Memory B cell (primary cell): ENCODE results near the gene KDM2B.

Experiments
- ATAC-seq: fragments of 150-1000 bp; cut with Tn5 transposase; 2 replicates; pipeline ENCODE4 v1.10.0; 2021; ENCODE audit warnings: low read depth, mild to moderate bottlenecking, moderate library complexity
- DNase-seq, 2 donors: peaks; one replicate each; pipeline ENCODE4 v3.0.0; 2022; ENCODE audit warnings: low spot score in 2 of 2
- H3K27ac Mint-ChIP-seq: one replicate; pipeline ENCODE4 v1.8.0; 2022; ENCODE audit warnings: mild to moderate bottlenecking, moderate library complexity, mixed read lengths
- H3K27me3 Mint-ChIP-seq: one replicate; pipeline ENCODE4 v1.8.0; 2022; ENCODE audit warnings: mixed read lengths
- H3K36me3 Mint-ChIP-seq: one replicate; pipeline ENCODE4 v1.8.0; 2022; ENCODE audit warnings: mild to moderate bottlenecking, mixed read lengths
- H3K4me1 Mint-ChIP-seq: one replicate; pipeline ENCODE4 v1.8.0; 2022; ENCODE audit warnings: mixed read lengths
- H3K4me3 Mint-ChIP-seq: one replicate; pipeline ENCODE4 v1.8.0; 2022; ENCODE audit warnings: mild to moderate bottlenecking, moderate library complexity, mixed read lengths
- H3K9me3 Mint-ChIP-seq: one replicate; pipeline ENCODE4 v1.8.0; 2022; ENCODE audit warnings: mixed read lengths

KDM2B gene

DNA sequence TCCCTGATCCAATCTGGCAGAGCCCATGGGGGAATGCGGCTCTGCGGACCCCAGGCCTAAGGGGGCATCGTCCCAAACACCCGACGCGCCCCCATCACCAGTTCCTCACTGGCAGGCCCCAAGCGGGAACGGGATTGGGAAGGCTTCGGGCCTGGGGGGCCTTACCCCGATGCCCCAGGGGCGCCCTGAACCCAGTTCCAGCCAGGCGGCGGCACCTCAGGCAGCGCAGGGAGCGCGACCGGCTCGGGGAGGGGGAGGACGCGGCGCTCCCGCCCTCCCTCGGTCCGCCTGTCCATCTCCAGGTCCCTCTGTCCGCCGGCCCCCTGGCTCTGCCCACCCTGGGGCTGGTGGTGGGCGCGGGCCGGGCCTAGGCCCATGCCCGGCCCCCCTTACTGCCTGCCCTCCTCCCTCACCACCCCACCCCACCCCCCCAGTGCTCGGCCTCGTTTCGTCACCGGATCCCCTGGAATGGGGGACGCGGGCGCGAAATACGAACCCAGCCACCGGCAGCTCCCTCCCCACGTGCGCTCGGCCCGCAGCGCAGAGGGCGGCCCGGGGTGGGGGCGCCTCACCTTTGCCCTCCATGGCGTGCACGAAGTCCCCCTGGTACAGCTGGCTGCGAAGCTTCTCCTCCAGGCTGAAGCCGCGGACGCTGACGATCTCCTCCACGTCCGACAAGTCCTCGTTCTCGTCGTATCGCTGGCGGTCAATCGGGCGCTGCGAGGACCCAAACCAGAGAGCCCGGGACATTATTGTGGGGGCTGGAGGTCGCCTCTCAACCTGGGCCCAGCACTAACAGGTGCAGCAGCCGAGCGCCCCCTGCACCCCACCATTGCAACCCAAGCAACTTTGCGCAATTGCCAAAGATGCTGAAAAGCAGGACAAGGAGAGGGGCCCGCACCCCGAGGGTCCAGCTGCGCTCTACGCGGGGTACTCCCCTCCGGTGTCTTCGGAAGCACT is 2.3 kb downstream of the KDM2B start:
- ATAC-seq (peak; percentile 30), DNase-seq (peak in 1 of 2 donors; percentile 47)
- no peaks in the 10 kb centered on the region for H3K9me3 Mint-ChIP-seq
- H3K27me3 Mint-ChIP-seq, result no peaks in the 10 kb centered on the region
- peaks cover 4% of the 10 kb centered on the region for H3K36me3 Mint-ChIP-seq
- peak overlapping the region; percentile 95 for H3K27ac Mint-ChIP-seq
- peak overlapping the region; percentile 89 for H3K4me3 Mint-ChIP-seq
- H3K4me1 Mint-ChIP-seq, result peaks cover 21% of the 10 kb centered on the region

DNA sequence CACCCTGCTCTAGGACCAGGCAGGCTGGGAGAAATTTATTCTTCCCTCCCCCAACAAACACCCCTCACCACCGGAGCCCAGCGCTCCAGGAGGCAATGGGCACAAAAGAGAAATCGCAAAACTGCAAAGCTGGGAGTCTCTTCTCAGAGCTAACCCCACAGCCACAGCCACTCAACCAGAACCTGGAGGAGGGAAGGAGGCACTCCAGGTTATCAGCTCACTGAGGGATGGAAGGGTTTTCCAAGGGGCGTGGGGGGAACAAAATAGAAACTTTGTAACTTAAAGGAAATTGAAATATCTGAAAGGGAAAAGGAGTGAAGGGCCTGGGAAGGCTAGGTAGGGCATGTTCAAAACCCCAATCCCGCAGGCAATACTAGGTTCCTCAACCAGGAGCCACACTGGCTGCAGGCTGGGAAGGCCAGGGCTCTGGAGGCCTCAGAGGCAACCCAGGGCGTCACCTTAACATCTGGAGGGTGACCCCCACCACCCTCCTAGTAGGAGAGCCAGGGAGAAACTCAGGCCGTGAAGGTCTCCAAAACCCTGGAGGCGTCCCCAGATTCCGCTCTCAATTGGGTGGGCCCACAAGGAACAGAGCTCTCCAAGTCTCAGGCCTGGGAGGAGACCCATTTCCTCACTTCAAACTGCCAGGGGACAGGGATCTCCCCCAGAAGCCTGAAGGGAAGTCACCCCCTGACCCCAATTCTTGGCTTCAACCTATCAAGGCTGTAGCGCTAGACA is 3.2 kb downstream of the KDM2B start:
- ATAC-seq (no peak), DNase-seq (no peak)
- H3K27me3 Mint-ChIP-seq, result no peaks in the 10 kb centered on the region
- H3K27ac Mint-ChIP-seq, result peak overlapping the region; percentile 24
- peaks cover 19% of the 10 kb centered on the region for H3K4me1 Mint-ChIP-seq
- H3K36me3 Mint-ChIP-seq, result peaks cover 4% of the 10 kb centered on the region
- no peaks in the 10 kb centered on the region for H3K9me3 Mint-ChIP-seq
- peak overlapping the region; percentile 39 for H3K4me3 Mint-ChIP-seq

DNA sequence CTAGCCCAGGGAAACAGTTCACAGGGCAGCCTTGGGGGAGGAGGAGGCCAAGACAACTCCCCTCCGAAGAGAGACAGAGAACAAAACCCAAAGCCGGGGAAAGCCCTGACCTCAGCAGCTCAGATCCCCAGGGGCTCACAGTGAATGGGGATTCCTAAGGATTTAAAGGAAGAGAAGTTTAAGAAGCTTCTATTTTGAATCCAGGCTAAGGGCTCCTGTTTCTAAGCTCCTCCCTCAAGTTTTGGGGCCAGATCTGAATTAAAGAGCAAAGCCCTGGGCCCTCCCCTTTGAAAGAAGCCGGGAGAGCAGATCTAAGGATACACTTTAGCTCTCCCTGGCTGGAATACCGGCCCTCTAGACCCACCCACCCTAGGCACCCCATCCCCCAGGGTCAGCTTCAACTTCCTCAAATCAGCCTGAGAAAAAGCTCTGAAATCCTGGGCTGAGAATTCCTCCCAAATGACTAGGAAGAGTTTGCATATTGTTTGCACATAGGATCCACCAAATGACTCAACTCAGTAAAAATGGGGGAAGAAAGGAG is 3.9 kb downstream of the KDM2B start:
- peak overlapping the region; percentile 24 for H3K27ac Mint-ChIP-seq

DNA sequence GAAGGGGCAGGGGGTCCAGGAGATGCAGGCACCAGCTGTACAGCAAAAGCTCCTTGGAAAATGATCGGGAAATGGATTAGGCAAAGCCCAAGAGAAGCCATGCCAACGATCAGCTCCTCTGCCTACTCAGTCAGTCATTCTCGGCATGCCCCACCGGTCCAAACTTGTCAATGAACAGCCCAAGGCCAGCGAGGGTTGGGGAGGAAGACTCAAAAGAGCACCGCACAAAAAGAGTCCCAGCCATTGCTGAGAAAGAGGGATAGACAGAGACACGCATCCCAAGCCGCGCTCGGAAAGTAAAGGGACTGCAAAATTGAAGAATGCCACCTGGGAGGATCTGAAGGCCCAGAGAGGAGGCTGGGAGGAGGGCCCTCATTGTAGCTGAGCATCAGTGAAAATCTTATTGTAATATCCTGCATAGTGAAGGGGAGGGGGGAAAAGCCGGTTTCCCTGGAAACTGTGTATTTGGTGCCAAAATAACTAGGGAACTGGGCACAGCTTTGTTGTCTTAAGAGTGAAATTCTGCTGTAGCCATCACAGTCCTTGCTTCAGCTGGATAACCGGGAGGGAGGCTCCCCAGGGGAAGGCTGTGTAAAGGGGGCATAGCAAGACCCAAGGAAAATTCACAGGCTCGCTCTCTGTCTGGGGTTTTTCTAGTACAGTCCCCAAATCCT is 4.7 kb downstream of the KDM2B start:
- Mint-ChIP-seq H3K9me3 (no peaks in the 10 kb centered on the region), H3K4me3 (no peak overlapping the region), H3K4me1 (peaks cover 10% of the 10 kb centered on the region)

More for the DNA sequence above, 3.9 kb downstream of the KDM2B start:
- ATAC-seq (no peak), DNase-seq (no peak)
- H3K9me3 Mint-ChIP-seq, result no peaks in the 10 kb centered on the region
- peak overlapping the region; percentile 39 for H3K4me3 Mint-ChIP-seq
- H3K4me1 Mint-ChIP-seq, result peaks cover 17% of the 10 kb centered on the region
- H3K27me3 Mint-ChIP-seq, result no peaks in the 10 kb centered on the region
- peaks cover 9% of the 10 kb centered on the region for H3K36me3 Mint-ChIP-seq

DNA sequence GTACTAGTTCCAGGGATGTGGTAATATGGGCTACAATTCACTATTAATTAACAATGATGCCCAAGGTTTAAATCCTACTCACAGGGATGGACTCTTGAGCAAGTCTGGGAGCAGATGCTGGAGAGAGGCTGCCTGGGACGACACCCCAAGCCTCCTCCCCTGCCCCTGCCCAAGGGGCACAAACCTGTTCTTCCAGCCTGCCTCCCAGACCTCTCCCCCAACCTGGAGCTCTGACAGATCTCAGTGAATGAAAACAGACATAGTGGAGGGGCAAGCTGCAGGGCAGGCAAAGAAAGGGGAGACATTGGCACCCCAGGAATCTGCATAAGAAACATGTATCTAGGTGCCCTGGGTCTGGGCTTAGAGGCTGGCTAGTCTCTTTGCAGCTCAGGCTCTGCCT is 5.8 kb downstream of the KDM2B start:
- H3K4me3 Mint-ChIP-seq, result no peak overlapping the region
- H3K9me3 Mint-ChIP-seq, result no peaks in the 10 kb centered on the region
- ATAC-seq, result no peak
- peaks cover 18% of the 10 kb centered on the region for H3K36me3 Mint-ChIP-seq
- no peak overlapping the region for H3K27ac Mint-ChIP-seq
- DNase-seq, result no peak
- H3K27me3 Mint-ChIP-seq, result no peaks in the 10 kb centered on the region
- H3K4me1 Mint-ChIP-seq, result peaks cover 8% of the 10 kb centered on the region

More for the DNA sequence above, 4.7 kb downstream of the KDM2B start:
- DNase-seq (no peak), ATAC-seq (no peak)
- peak overlapping the region; percentile 24 for H3K27ac Mint-ChIP-seq
- no peaks in the 10 kb centered on the region for H3K27me3 Mint-ChIP-seq
- H3K36me3 Mint-ChIP-seq, result peaks cover 9% of the 10 kb centered on the region

DNA sequence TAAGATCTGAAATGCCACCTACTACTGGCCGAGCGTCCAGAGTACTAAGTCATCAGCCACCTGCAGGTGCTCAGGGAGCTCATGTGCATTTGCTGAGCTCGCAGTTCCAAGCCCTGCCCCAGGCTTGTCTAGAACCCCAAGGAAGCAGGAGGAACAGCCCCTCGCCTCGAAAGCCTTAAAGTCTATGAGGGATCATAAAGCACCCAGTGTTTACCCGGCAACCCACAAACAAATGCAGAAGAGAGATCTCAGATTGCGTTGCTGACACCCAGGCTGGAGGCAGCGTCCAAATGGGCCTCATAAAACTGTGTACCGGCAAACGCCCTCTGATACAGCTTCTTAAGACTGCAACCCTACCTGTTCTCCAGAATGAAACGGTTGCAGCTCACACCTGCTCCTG is 6.8 kb downstream of the KDM2B start:
- Mint-ChIP-seq H3K4me1 (peaks cover 12% of the 10 kb centered on the region), H3K9me3 (no peaks in the 10 kb centered on the region), H3K27me3 (no peaks in the 10 kb centered on the region), H3K4me3 (no peak overlapping the region), H3K36me3 (peaks cover 18% of the 10 kb centered on the region), H3K27ac (no peak overlapping the region)
- ATAC-seq (no peak), DNase-seq (no peak)

DNA sequence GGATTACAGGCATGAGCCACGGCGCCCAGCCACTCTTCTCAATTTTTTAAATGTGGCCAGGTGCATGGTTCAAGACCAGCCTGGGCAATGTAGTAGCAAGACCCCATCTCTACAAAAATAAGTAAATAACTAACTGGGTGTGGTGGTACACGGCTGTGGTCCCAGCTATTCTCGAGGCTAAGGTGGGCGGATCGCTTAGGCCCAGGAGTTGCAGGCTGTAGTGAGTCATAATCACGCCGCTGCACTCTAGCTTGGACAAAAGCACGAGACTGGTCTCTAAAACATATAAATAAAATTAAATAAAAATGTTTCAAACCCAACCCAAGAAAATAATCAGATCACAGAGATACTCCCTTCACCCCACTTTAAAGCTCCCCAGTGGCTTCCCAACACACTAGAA is 8.9 kb downstream of the KDM2B start:
- Mint-ChIP-seq H3K27ac (no peak overlapping the region), H3K4me3 (no peak overlapping the region), H3K36me3 (peaks cover 20% of the 10 kb centered on the region), H3K4me1 (peaks cover 10% of the 10 kb centered on the region), H3K9me3 (no peaks in the 10 kb centered on the region), H3K27me3 (no peaks in the 10 kb centered on the region)
- no peak for ATAC-seq
- no peak for DNase-seq

GRCh38 chr12:121570467-121571283 is 10.1 kb downstream of the KDM2B start:
- no peaks in the 10 kb centered on the region for H3K27me3 Mint-ChIP-seq
- H3K4me1 Mint-ChIP-seq, result peaks cover 10% of the 10 kb centered on the region
- peak overlapping the region; percentile 45 for H3K27ac Mint-ChIP-seq
- H3K9me3 Mint-ChIP-seq, result no peaks in the 10 kb centered on the region
- no peak overlapping the region for H3K4me3 Mint-ChIP-seq
- peaks cover 20% of the 10 kb centered on the region for H3K36me3 Mint-ChIP-seq
- ATAC-seq (no peak), DNase-seq (no peak)

GRCh38 chr12:121568971-121569751 is 11.7 kb downstream of the KDM2B start:
- ATAC-seq, result peak; percentile 60
- no peak overlapping the region for H3K4me3 Mint-ChIP-seq
- peaks cover 10% of the 10 kb centered on the region for H3K4me1 Mint-ChIP-seq
- peaks cover 17% of the 10 kb centered on the region for H3K36me3 Mint-ChIP-seq
- no peaks in the 10 kb centered on the region for H3K27me3 Mint-ChIP-seq
- peak overlapping the region; percentile 74 for H3K27ac Mint-ChIP-seq
- no peaks in the 10 kb centered on the region for H3K9me3 Mint-ChIP-seq
- DNase-seq, result no peak

DNA sequence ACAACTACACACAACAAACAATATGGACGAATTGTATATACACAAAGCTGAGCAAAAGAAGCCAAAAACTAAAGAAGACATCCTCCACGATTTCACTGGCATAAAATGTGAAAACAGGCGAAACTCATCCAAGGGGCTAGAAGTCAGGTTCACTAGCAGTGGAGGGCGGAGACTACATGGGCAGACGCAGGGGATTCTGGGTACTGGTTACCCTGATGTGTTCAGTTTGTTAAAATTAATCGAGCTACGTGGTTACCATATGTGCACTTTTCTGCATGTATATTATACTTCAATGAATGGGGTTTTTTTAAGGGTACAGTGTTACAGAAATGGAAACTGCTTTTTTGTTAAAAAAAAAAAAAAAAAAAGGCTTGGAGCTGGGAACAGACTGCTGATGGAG is 12.3 kb downstream of the KDM2B start:
- Mint-ChIP-seq H3K36me3 (peaks cover 16% of the 10 kb centered on the region), H3K9me3 (no peaks in the 10 kb centered on the region), H3K27ac (no peak overlapping the region), H3K4me3 (no peak overlapping the region), H3K27me3 (no peaks in the 10 kb centered on the region), H3K4me1 (peaks cover 10% of the 10 kb centered on the region)
- DNase-seq, result no peak
- no peak for ATAC-seq

DNA sequence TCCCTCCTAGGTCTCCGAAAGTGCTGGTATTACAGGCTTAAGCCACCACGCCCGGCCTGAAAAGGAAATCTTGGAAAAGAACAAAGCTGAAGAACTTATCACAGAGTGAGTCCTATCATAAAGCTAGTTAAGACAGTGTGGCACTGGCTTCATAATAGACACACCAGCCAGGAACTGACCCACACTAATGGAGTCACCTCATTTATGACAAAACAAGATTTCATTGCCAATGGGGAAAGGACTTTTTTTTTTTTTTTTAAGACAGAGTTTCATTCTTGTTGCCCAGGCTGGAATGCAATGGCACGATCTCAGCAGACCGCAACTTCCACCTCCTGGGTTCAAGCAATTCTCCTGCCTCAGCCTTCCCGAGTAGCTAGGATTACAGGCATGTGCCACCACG is 15.7 kb downstream of the KDM2B start:
- H3K9me3 Mint-ChIP-seq, result no peaks in the 10 kb centered on the region
- no peak overlapping the region for H3K4me3 Mint-ChIP-seq
- ATAC-seq (no peak), DNase-seq (no peak)
- peak overlapping the region; percentile 55 for H3K27ac Mint-ChIP-seq
- H3K36me3 Mint-ChIP-seq, result peaks cover 4% of the 10 kb centered on the region
- peaks cover 14% of the 10 kb centered on the region for H3K4me1 Mint-ChIP-seq
- H3K27me3 Mint-ChIP-seq, result no peaks in the 10 kb centered on the region

DNA sequence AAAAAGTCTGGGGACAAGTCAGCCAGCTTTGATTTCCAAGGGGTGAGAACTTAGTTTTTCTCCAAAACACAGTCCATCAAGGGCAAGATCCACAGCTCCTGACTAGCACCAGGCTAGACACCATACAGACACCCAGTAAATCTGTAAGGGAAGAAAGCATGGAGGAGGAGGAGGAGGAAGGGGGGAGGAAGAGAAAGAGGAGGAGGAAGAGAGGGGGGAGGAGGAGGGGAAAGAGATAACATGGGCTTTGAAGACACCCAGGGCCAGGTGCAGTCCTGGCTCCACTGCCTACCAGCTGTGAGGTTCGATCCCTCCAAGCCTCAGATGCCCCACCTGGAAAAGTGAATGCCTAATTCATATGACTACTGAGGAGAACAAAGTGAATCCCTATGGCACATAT is 18.3 kb downstream of the KDM2B start:
- H3K4me3 Mint-ChIP-seq, result no peak overlapping the region

More for the DNA sequence above, 18.3 kb downstream of the KDM2B start:
- Mint-ChIP-seq H3K36me3 (peaks cover 2% of the 10 kb centered on the region), H3K4me1 (peaks cover 20% of the 10 kb centered on the region), H3K27ac (peak overlapping the region; percentile 60), H3K27me3 (no peaks in the 10 kb centered on the region), H3K9me3 (no peaks in the 10 kb centered on the region)
- no peak for ATAC-seq
- no peak for DNase-seq
